SK-N-DZ (cell line): ENCODE measurements around the gene SAMD9.
A peak's percentile ranks its signal among the peaks of the same experiment; 100 is the strongest.
"Not testable (repeated sequence)": the region's sequence is repeated elsewhere in the genome, so short reads cannot be mapped to it uniquely, and the experiment has no call there.

Experiments
- DNase-seq: peaks from one replicate; pipeline ENCODE4 v3.0.0-alpha.2; 2015; ENCODE audit warnings: low spot score

SAMD9 gene

GRCh38 chr7:93120592-93121549 is 3.1 kb upstream of the SAMD9 start:
- DNase-seq = no peak

- DNase-seq = no peak
These were observed 1.6 kb upstream of the SAMD9 start for GRCh38 chr7:93119191-93119905.

GRCh38 chr7:93117327-93117726 is 452 bp downstream of the SAMD9 start:
- DNase-seq = no peak

- no peak for DNase-seq
These were observed 2.0 kb downstream of the SAMD9 start for GRCh38 chr7:93115796-93116195.

GRCh38 chr7:93108003-93108402 is 9.8 kb downstream of the SAMD9 start:
- no peak for DNase-seq

GRCh38 chr7:93097388-93097787 is 20.4 kb downstream of the SAMD9 start:
- DNase-seq = no peak

GRCh38 chr7:93092757-93093370 is 24.9 kb downstream of the SAMD9 start:
- DNase-seq = peak; percentile 37

GRCh38 chr7:93073357-93073756 is 44.4 kb downstream of the SAMD9 start:
- DNase-seq = not testable (repeated sequence)

- DNase-seq = no peak
These were observed 55.2 kb downstream of the SAMD9 start for GRCh38 chr7:93062599-93062998.

- no peak for DNase-seq
These were observed 56.9 kb downstream of the SAMD9 start for GRCh38 chr7:93060865-93061264.

GRCh38 chr7:93060025-93060424 is 57.8 kb downstream of the SAMD9 start:
- DNase-seq = no peak

GRCh38 chr7:93056621-93057020 is 61.2 kb downstream of the SAMD9 start:
- not testable (repeated sequence) for DNase-seq

- DNase-seq = peak; percentile 59
These were observed 62.2 kb downstream of the SAMD9 start for GRCh38 chr7:93055543-93056107.

GRCh38 chr7:93054975-93055374 is 62.8 kb downstream of the SAMD9 start:
- no peak for DNase-seq

- no peak for DNase-seq
These were observed 63.5 kb downstream of the SAMD9 start for GRCh38 chr7:93053949-93054943.

GRCh38 chr7:93053209-93053948 is 64.4 kb downstream of the SAMD9 start:
- DNase-seq = no peak

GRCh38 chr7:93051660-93052059 is 66.1 kb downstream of the SAMD9 start:
- DNase-seq = no peak
